ENCODE results near the gene STIM2.

GRCh38 chr4:26830701-26831100 lies 29.9 kb upstream of the STIM2 start:
- TF ChIP-seq CTCF (conservative IDR thresholded peaks at IDR 0.05 in 1 of 2, IDR thresholded peaks at IDR 0.05 in 1 of 2; ENCODE audit: low read depth in 1 of 2, low read length in 2 of 2) = no peak
- TF ChIP-seq EZH2 (IDR thresholded peaks at IDR 0.05; ENCODE audit: low read length, missing control alignments) = no peak
